HepG2 (cell line): ENCODE results near the gene ADAMTS14.

ENCODE experiments used
- ETS1 ChIP-seq: sonication (generic); formaldehyde crosslinking; IDR thresholded peaks from 2 replicates; pipeline ENCODE4 v1.4.0; 2020; ENCODE audit warnings: missing genetic modification reagents
- KLF16 ChIP-seq, 2 experiments: sonication (generic) in 1 of 2; formaldehyde crosslinking in 1 of 2; IDR thresholded peaks; 2 replicates each; pipeline versions ENCODE4 v1.6.1 to v1.8.0; 2016 to 2023; ENCODE audit warnings: missing genetic modification reagents in 2 of 2, missing compliant biosample characterization in 1 of 2
- MEIS2 ChIP-seq: sonication (generic); formaldehyde crosslinking; IDR thresholded peaks from 2 replicates; pipeline ENCODE4 v1.9.0; 2021; ENCODE audit warnings: mild to moderate bottlenecking, missing genetic modification reagents
- NR3C1 ChIP-seq: sonication (generic); formaldehyde crosslinking; IDR thresholded peaks from 2 replicates; pipeline ENCODE4 v1.4.0; 2020; ENCODE audit warnings: missing genetic modification reagents
- POLR2A ChIP-seq, 2 experiments: IDR thresholded peaks; 2 replicates each; pipeline ENCODE4 v1.6.1; 2011; ENCODE audit warnings: low read depth in 2 of 2, low read length in 2 of 2, mild to moderate bottlenecking in 1 of 2, moderate library complexity in 1 of 2; ENCODE audit not compliant: insufficient read depth in 1 of 2
- TCF7L2 ChIP-seq: IDR thresholded peaks from 2 replicates; pipeline ENCODE4 v1.6.1; 2011; ENCODE audit warnings: mild to moderate bottlenecking, low read depth, low read length, moderate library complexity
- TP53 ChIP-seq: sonication (generic); formaldehyde crosslinking; conservative IDR thresholded peaks from 2 replicates; pipeline ENCODE4 v1.4.0; 2020; ENCODE audit warnings: missing genetic modification reagents
- ZNF280B ChIP-seq: sonication (generic); formaldehyde crosslinking; IDR thresholded peaks from 2 replicates; pipeline ENCODE4 v1.5.0; 2020; ENCODE audit warnings: missing genetic modification reagents, mild to moderate bottlenecking, borderline replicate concordance
- TF ChIP-seq, protein P1 (sequence below): sonication (generic); formaldehyde crosslinking; IDR thresholded peaks from 2 replicates; pipeline ENCODE4 v1.5.0; 2020; ENCODE audit warnings: missing genetic modification reagents

DNA sequence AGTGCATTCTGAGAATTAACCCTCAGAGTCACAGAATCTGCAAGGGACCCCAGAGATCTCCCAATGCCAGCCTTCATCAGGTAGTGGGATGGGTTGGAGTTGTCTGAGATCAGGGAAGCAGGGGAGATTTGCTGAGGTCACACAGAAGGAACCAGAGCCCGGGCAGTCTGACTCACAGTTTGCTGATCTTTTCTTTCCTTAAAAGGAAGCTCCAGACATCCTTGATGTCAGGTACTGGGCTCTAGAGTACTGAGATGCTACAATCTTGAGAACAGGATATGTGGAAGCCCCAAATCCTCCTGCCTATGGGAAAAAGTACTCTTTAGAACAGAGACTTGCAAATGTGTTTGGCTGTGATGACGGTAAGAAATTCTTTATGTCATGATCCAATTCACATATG is 112.2 kb downstream of the ADAMTS14 start:
- no peak for TF ChIP-seq NR3C1 (CRISPR knock-in tag)
- no peak for TF ChIP-seq TP53 (CRISPR knock-in tag)
- TF ChIP-seq, protein P1, sequence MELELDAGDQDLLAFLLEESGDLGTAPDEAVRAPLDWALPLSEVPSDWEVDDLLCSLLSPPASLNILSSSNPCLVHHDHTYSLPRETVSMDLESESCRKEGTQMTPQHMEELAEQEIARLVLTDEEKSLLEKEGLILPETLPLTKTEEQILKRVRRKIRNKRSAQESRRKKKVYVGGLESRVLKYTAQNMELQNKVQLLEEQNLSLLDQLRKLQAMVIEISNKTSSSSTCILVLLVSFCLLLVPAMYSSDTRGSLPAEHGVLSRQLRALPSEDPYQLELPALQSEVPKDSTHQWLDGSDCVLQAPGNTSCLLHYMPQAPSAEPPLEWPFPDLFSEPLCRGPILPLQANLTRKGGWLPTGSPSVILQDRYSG (CRISPR knock-in tag): no peak
- TF ChIP-seq KLF16 (CRISPR knock-in tag; IDR thresholded peaks at IDR 0.05): no peak
- no peak for TF ChIP-seq POLR2A (IDR thresholded peaks at IDR 0.05; ENCODE audit: insufficient read depth in 1 of 2, low read depth in 2 of 2, low read length in 2 of 2)
- no peak for TF ChIP-seq MEIS2
- no peak for TF ChIP-seq ZNF280B (CRISPR knock-in tag)
- TF ChIP-seq ETS1 (CRISPR knock-in tag): no peak
- no peak for TF ChIP-seq TCF7L2
